A673 (cell line): ENCODE data around the gene CAPN5. TPM values are rescaled to one million over a fixed set of nuclear protein-coding genes. Genes with fewer than 3 reads are reported as not detected.

Experiments
- BruUV-seq: library from RNA; stranded (reverse); fragments of 400-500 nt; replicated peaks from 2 replicates; lab custom pipeline; 2021; lab: Mats Ljungman, UMichigan
- CTCF ChIA-PET: fragments of 300-600 bp; sonication (Branson Sonifier 250); formaldehyde crosslinking; loops from one replicate; lab custom pipeline; 2022; ENCODE audit warnings: antibody characterized with exemption; lab: Charles Lee
- POLR2A ChIA-PET: fragments of 300-600 bp; sonication (Branson Sonifier 250); formaldehyde crosslinking; loops from one replicate; lab custom pipeline; 2022; ENCODE audit warnings: antibody characterized with exemption; ENCODE audit not compliant: low non-redundant PET; lab: Charles Lee
- DNase-seq: peaks from one replicate; pipeline ENCODE4 v3.0.0-alpha.2; 2015; ENCODE audit warnings: low spot score
- H3K27ac ChIP-seq: fragments of 200-600 bp; sonication (generic); 2 replicates; pipeline ENCODE4 v1.5.1; 2016; ENCODE audit warnings: mixed run types, low read depth, mild to moderate bottlenecking, mixed read lengths, antibody characterized with exemption, low read length; ENCODE audit not compliant: poor library complexity, severe bottlenecking
- H3K27me3 ChIP-seq: fragments of 200-600 bp; sonication (generic); replicated peaks from 2 replicates; pipeline ENCODE4 v1.6.1; 2017; ENCODE audit warnings: mixed run types, low read depth, mild to moderate bottlenecking, mixed read lengths, antibody characterized with exemption, low read length; ENCODE audit not compliant: insufficient read depth, poor library complexity
- H3K36me3 ChIP-seq: fragments of 200-600 bp; sonication (generic); 2 replicates; pipeline ENCODE4 v1.6.1; 2016; ENCODE audit warnings: mixed run types, mild to moderate bottlenecking, mixed read lengths, antibody characterized with exemption, low read length; ENCODE audit not compliant: insufficient read depth, poor library complexity, severe bottlenecking
- H3K4me1 ChIP-seq: fragments of 200-600 bp; sonication (generic); 2 replicates; pipeline ENCODE4 v1.6.1; 2017; ENCODE audit warnings: mixed run types, mild to moderate bottlenecking, mixed read lengths, antibody characterized with exemption, low read length; ENCODE audit not compliant: insufficient read depth, poor library complexity, severe bottlenecking
- H3K4me3 ChIP-seq: fragments of 200-600 bp; sonication (generic); 2 replicates; pipeline ENCODE4 v1.5.1; 2016; ENCODE audit warnings: low read depth, mixed run types, mild to moderate bottlenecking, mixed read lengths, low read length; ENCODE audit not compliant: poor library complexity, severe bottlenecking
- H3K9me3 ChIP-seq: fragments of 200-600 bp; sonication (generic); 2 replicates; pipeline ENCODE4 v1.6.1; 2016; ENCODE audit warnings: mixed run types, low read depth, mild to moderate bottlenecking, mixed read lengths, antibody characterized with exemption, low read length; ENCODE audit not compliant: poor library complexity, severe bottlenecking
- EZH2 ChIP-seq: fragments of 200-600 bp; sonication (generic); IDR thresholded peaks from 2 replicates; pipeline ENCODE4 v1.6.1; 2017; ENCODE audit warnings: borderline replicate concordance, low read depth, mild to moderate bottlenecking, mixed read lengths, antibody characterized with exemption, low read length; ENCODE audit not compliant: poor library complexity, severe bottlenecking
- intact Hi-C: fragments of 100-400 bp; cut with micrococcal nuclease; formaldehyde crosslinking; loops from one replicate; pipeline ENCODE4 v1.10.0; 2022; ENCODE audit not compliant: unreplicated experiment
- total RNA-seq: library from RNA; stranded (reverse); gene quantifications from 2 replicates; pipeline ENCODE4 v1.2.3, GENCODE V29; 2021
- TF ChIP-seq, protein P1 (sequence below): fragments of 300-800, 200-600 bp; sonication (generic); conservative IDR thresholded peaks from 2 replicates; pipeline ENCODE4 v1.5.1; 2017; ENCODE audit warnings: low read depth, mild to moderate bottlenecking, antibody characterized with exemption, low read length, moderate library complexity, mixed read lengths

CAPN5 gene
- total RNA-seq, 1 experiment from 2014 or later = 4.3 TPM

DNA sequence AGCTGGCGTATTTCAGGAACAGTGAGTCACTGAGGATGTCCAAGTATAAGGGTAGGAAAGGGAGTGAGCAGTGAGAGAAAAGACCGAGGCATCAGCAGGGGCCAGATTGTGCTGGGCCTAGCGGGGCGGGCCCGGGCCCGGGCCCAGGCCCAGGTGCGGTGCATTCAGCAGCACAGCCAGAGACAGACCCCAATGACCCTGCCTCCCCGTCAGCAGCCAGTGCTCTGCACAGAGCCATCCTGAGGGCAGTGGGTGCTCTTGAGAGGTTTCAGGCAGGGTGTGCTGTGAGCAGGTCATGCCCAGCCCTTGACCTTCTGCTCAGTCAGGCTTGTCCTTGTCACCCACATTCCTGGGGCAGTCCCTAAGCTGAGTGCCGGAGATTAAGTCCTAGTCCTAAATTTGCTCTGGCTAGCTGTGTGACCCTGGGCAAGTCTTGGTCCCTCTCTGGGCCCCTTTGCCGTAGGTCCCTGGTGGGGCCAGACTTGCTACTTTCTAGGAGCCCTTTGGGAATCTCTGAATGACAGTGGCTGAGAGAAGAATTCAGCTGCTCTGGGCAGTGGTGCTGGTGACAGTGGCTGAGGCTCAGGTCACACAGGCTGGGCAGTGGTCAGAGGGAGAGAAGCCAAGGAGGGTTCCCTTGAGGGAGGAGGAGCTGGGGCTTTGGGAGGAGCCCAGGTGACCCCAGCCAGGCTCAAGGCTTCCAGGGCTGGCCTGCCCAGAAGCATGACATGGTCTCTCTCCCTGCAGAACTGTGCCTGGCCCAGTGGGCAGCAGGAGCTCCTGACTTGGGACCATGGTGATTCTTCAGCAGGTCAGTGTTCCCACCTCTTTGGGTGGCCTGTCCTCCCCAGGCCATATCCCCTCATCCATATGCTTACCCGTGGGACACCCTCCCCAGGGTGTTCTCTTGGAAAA is 63.3 kb downstream of the CAPN5 start:
- no TSS peak for BruUV-seq
- Histone ChIP-seq H3K4me3 (no peak overlapping the region), H3K4me1 (no peaks in the 10 kb centered on the region), H3K9me3 (no peaks in the 10 kb centered on the region), H3K27me3 (no peaks in the 10 kb centered on the region), H3K27ac (no peak overlapping the region), H3K36me3 (no peaks in the 10 kb centered on the region)
- CTCF ChIA-PET = interaction anchor here (1.2 kb wide), 1 partner anchor 15 kb away, joined by 3 read pairs; no protein-coding TSS in a partner anchor
- DNase-seq = no peak
- POLR2A ChIA-PET = no interaction called here
- intact Hi-C loops = loop anchor here (5.0 kb wide), 1 partner anchor 487 kb away; no protein-coding TSS in a partner anchor
- no peak for TF ChIP-seq EZH2
- TF ChIP-seq, protein P1, sequence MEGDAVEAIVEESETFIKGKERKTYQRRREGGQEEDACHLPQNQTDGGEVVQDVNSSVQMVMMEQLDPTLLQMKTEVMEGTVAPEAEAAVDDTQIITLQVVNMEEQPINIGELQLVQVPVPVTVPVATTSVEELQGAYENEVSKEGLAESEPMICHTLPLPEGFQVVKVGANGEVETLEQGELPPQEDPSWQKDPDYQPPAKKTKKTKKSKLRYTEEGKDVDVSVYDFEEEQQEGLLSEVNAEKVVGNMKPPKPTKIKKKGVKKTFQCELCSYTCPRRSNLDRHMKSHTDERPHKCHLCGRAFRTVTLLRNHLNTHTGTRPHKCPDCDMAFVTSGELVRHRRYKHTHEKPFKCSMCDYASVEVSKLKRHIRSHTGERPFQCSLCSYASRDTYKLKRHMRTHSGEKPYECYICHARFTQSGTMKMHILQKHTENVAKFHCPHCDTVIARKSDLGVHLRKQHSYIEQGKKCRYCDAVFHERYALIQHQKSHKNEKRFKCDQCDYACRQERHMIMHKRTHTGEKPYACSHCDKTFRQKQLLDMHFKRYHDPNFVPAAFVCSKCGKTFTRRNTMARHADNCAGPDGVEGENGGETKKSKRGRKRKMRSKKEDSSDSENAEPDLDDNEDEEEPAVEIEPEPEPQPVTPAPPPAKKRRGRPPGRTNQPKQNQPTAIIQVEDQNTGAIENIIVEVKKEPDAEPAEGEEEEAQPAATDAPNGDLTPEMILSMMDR = no peak

DNA sequence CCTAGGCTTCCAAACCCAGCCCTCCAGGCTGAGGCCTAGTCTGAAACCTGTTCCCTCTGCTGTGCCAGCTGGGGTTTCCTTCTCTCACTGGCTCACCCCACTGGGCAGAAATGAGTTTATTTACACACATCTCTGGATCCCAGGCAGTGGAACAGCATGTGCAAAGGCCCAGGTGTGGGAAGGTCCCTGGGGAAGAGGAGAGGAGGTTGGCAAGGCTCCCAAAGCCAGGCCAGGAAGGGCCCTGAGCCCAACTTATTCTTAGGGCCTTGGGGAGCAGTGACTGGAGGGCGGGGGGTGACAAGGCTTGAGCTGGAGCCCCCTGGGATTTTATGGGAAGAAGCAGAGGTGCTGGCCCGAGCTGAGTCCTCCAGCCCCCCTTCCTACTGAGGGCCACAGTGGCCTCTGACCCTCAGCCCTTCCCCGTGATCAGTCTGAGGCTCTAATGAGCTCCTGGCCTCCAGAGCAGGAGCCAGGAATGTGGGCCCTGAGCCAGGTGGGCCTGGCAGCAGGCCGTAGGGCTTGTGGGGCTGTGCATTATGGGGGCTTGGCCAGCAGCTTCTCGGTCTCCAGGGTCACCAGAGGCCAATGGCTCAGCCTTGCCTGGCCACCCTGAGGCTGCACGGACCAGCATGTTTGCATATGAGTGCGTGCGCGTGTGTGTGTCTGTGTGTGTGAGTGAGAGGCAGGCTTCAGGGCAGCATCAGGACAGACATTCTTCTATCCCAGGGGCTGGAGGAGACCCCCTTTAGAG is 64.2 kb downstream of the CAPN5 start:
- Histone ChIP-seq H3K9me3 (no peaks in the 10 kb centered on the region), H3K36me3 (no peaks in the 10 kb centered on the region), H3K27me3 (no peaks in the 10 kb centered on the region), H3K27ac (no peak overlapping the region), H3K4me3 (no peak overlapping the region), H3K4me1 (no peaks in the 10 kb centered on the region)
- no peak for TF ChIP-seq EZH2
- TF ChIP-seq, protein P1 = no peak
- POLR2A ChIA-PET = no interaction called here
- DNase-seq = no peak
- intact Hi-C loops = no loop called here
- BruUV-seq = no TSS peak
- CTCF ChIA-PET = no interaction called here

DNA sequence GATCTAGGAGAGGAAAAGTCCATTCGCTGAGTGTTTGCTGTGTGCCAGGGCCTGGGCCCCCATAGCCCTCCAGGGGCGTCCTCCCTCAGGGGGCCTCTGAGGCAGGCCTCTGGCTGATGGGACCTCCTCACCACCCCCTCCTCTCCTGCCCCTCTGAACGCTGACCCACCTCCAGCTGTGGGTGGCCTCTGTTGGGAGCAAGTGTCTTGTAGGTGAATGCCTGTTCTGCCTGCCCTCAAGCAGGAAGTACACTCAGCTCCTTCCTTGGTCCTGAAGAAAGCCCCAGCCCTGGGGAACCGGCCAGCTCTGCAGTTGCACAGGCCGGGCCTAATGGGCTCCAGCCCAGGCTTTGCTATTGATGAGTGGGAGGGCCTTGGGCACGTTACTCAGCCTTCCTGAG is 64.8 kb downstream of the CAPN5 start:
- Histone ChIP-seq H3K4me3 (no peak overlapping the region), H3K4me1 (no peaks in the 10 kb centered on the region), H3K27me3 (peaks cover 3% of the 10 kb centered on the region), H3K27ac (no peak overlapping the region), H3K9me3 (no peaks in the 10 kb centered on the region), H3K36me3 (no peaks in the 10 kb centered on the region)
- POLR2A ChIA-PET = no interaction called here
- CTCF ChIA-PET = no interaction called here
- TF ChIP-seq EZH2 = no peak
- TF ChIP-seq, protein P1 = no peak
- DNase-seq = no peak
- intact Hi-C loops = no loop called here
- no TSS peak for BruUV-seq
